Measurements from ENCODE around the gene SH3D19. TPM values are rescaled to one million over a fixed set of nuclear protein-coding genes. Genes with fewer than 3 reads are reported as not detected.
A peak's percentile ranks its signal among the peaks of the same experiment; 100 is the strongest.

SH3D19 gene
- total RNA-seq, 1 donor from 2014 or later, result 66.5 TPM

DNA sequence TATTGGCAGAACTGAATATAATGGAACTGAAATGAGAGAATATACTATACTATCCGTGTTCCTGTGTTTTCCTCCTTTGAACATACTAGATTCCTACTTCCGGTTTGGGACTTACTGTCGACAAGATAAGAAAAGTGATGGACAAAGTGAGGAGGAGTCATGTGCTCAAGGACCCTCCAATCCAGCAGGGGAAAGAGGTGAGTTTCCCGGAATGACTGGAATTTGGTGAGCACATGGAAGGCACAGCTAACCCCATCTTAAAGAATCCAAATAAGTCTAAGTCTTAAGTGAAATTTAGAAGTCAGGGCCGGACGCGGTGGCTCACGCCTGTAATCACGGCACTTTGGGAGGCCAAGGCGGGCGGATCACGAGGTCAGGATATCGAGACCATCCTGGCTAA, 36.6 kb upstream of the SH3D19 start:
- Mint-ChIP-seq H3K4me1 (ENCODE audit: low read depth, unreplicated experiment) (peaks cover 4% of the 10 kb centered on the region), H3K9me3 (ENCODE audit: unreplicated experiment) (no peaks in the 10 kb centered on the region), H3K27ac (ENCODE audit: unreplicated experiment) (no peak overlapping the region), H3K27me3 (ENCODE audit: low read depth, unreplicated experiment) (no peaks in the 10 kb centered on the region), H3K4me3 (ENCODE audit: unreplicated experiment) (no peak overlapping the region), H3K36me3 (ENCODE audit: low read depth, unreplicated experiment) (no peaks in the 10 kb centered on the region)
- Histone ChIP-seq H3K27ac (ENCODE audit: low read depth, low read length) (no peak overlapping the region), H3K4me1 (ENCODE audit: insufficient read depth, low read length) (no peaks in the 10 kb centered on the region), H3K9me3 (ENCODE audit: insufficient read depth, low read depth, low read length) (no peaks in the 10 kb centered on the region), H3K9ac (ENCODE audit: low read length) (no peak overlapping the region), H4K20me1 (ENCODE audit: insufficient read depth, low read length) (no peaks in the 10 kb centered on the region), H2AFZ (ENCODE audit: low read depth, low read length) (no peak overlapping the region), H3K27me3 (ENCODE audit: insufficient read depth, low read length) (no peaks in the 10 kb centered on the region), H3K36me3 (ENCODE audit: insufficient read depth, low read length) (no peaks in the 10 kb centered on the region), H3K79me2 (ENCODE audit: insufficient read depth, low read length) (no peaks in the 10 kb centered on the region), H3K4me3 (ENCODE audit: insufficient read depth, low read depth, low read length) (no peak overlapping the region), H3K4me2 (ENCODE audit: low read length) (no peak overlapping the region)
- DNase-seq (ENCODE audit: low read depth) (no peak), FAIRE-seq (no peak)
- TF ChIP-seq, protein P1, sequence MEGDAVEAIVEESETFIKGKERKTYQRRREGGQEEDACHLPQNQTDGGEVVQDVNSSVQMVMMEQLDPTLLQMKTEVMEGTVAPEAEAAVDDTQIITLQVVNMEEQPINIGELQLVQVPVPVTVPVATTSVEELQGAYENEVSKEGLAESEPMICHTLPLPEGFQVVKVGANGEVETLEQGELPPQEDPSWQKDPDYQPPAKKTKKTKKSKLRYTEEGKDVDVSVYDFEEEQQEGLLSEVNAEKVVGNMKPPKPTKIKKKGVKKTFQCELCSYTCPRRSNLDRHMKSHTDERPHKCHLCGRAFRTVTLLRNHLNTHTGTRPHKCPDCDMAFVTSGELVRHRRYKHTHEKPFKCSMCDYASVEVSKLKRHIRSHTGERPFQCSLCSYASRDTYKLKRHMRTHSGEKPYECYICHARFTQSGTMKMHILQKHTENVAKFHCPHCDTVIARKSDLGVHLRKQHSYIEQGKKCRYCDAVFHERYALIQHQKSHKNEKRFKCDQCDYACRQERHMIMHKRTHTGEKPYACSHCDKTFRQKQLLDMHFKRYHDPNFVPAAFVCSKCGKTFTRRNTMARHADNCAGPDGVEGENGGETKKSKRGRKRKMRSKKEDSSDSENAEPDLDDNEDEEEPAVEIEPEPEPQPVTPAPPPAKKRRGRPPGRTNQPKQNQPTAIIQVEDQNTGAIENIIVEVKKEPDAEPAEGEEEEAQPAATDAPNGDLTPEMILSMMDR (IDR thresholded peaks at IDR 0.05; ENCODE audit: insufficient read depth, low read depth, low read length), result no peak
- no peak for TF ChIP-seq EZH2 (IDR thresholded peaks at IDR 0.05; ENCODE audit: insufficient read depth, low read length)

- Histone ChIP-seq H3K36me3 (ENCODE audit: insufficient read depth, low read length) (no peaks in the 10 kb centered on the region), H2AFZ (ENCODE audit: low read depth, low read length) (no peak overlapping the region), H3K4me2 (ENCODE audit: low read length) (no peak overlapping the region), H3K27ac (ENCODE audit: low read depth, low read length) (no peak overlapping the region), H3K9me3 (ENCODE audit: insufficient read depth, low read depth, low read length) (no peaks in the 10 kb centered on the region), H3K27me3 (ENCODE audit: insufficient read depth, low read length) (no peaks in the 10 kb centered on the region), H4K20me1 (ENCODE audit: insufficient read depth, low read length) (no peaks in the 10 kb centered on the region), H3K4me1 (ENCODE audit: insufficient read depth, low read length) (no peaks in the 10 kb centered on the region), H3K4me3 (ENCODE audit: insufficient read depth, low read depth, low read length) (no peak overlapping the region), H3K9ac (ENCODE audit: low read length) (no peak overlapping the region), H3K79me2 (ENCODE audit: insufficient read depth, low read length) (no peaks in the 10 kb centered on the region)
- peaks cover 4% of the 10 kb centered on the region for H3K4me1 Mint-ChIP-seq (ENCODE audit: low read depth, unreplicated experiment)
- H3K36me3 Mint-ChIP-seq (ENCODE audit: low read depth, unreplicated experiment), result no peaks in the 10 kb centered on the region
- DNase-seq (ENCODE audit: low read depth) (no peak), FAIRE-seq (no peak)
- TF ChIP-seq EZH2 (IDR thresholded peaks at IDR 0.05; ENCODE audit: insufficient read depth, low read length), result no peak
- TF ChIP-seq, protein P1 (IDR thresholded peaks at IDR 0.05; ENCODE audit: insufficient read depth, low read depth, low read length), result no peak
- no peaks in the 10 kb centered on the region for H3K9me3 Mint-ChIP-seq (ENCODE audit: unreplicated experiment)
- no peak overlapping the region for H3K4me3 Mint-ChIP-seq (ENCODE audit: unreplicated experiment)
- no peak overlapping the region for H3K27ac Mint-ChIP-seq (ENCODE audit: unreplicated experiment)
- H3K27me3 Mint-ChIP-seq (ENCODE audit: low read depth, unreplicated experiment), result no peaks in the 10 kb centered on the region
These were observed 35.7 kb upstream of the SH3D19 start for GRCh38 chr4:151361126-151361525.

- no peak for DNase-seq (ENCODE audit: low read depth)
- no peaks in the 10 kb centered on the region for H3K36me3 Mint-ChIP-seq (ENCODE audit: low read depth, unreplicated experiment)
- TF ChIP-seq EZH2 (IDR thresholded peaks at IDR 0.05; ENCODE audit: insufficient read depth, low read length), result no peak
- TF ChIP-seq, protein P1 (IDR thresholded peaks at IDR 0.05; ENCODE audit: insufficient read depth, low read depth, low read length), result no peak
These were observed 34.2 kb upstream of the SH3D19 start for GRCh38 chr4:151359576-151359975.

More at GRCh38 chr4:151359576-151359975, 34.2 kb upstream of the SH3D19 start:
- no peaks in the 10 kb centered on the region for H3K9me3 Mint-ChIP-seq (ENCODE audit: unreplicated experiment)
- peaks cover 6% of the 10 kb centered on the region for H3K4me1 Mint-ChIP-seq (ENCODE audit: low read depth, unreplicated experiment)
- Histone ChIP-seq H3K9me3 (ENCODE audit: insufficient read depth, low read depth, low read length) (no peaks in the 10 kb centered on the region), H3K27me3 (ENCODE audit: insufficient read depth, low read length) (no peaks in the 10 kb centered on the region), H3K27ac (ENCODE audit: low read depth, low read length) (no peak overlapping the region), H2AFZ (ENCODE audit: low read depth, low read length) (no peak overlapping the region), H3K79me2 (ENCODE audit: insufficient read depth, low read length) (no peaks in the 10 kb centered on the region), H3K4me3 (ENCODE audit: insufficient read depth, low read depth, low read length) (no peak overlapping the region), H3K4me2 (ENCODE audit: low read length) (no peak overlapping the region), H4K20me1 (ENCODE audit: insufficient read depth, low read length) (no peaks in the 10 kb centered on the region), H3K4me1 (ENCODE audit: insufficient read depth, low read length) (no peaks in the 10 kb centered on the region), H3K9ac (ENCODE audit: low read length) (no peak overlapping the region), H3K36me3 (ENCODE audit: insufficient read depth, low read length) (no peaks in the 10 kb centered on the region)
- peak overlapping the region; percentile 6 for H3K27ac Mint-ChIP-seq (ENCODE audit: unreplicated experiment)
- H3K27me3 Mint-ChIP-seq (ENCODE audit: low read depth, unreplicated experiment), result no peaks in the 10 kb centered on the region
- FAIRE-seq, result no peak
- no peak overlapping the region for H3K4me3 Mint-ChIP-seq (ENCODE audit: unreplicated experiment)
